Psoas muscle (tissue), 8 donors: ENCODE results near the gene SLC44A1. TPM values are rescaled to one million over a fixed set of nuclear protein-coding genes. Genes with fewer than 3 reads are reported as not detected.

ENCODE experiments used
- ATAC-seq, 4 donors: fragments of 200-7000 bp; cut with Tn5 transposase; one replicate each; pipeline ENCODE4 v1.9.1; 2020; ENCODE audit warnings: moderate library complexity in 3 of 4, mild to moderate bottlenecking in 2 of 4
- DNase-seq, 2 donors: peaks; one replicate each; pipeline ENCODE4 v3.0.0-alpha.2; 2020
- H3K27ac ChIP-seq: fragments of 200-600 bp; one replicate; pipeline ENCODE4 v1.8.0; 2022
- H3K27me3 ChIP-seq, 3 donors: fragments of 200-600 bp in 1 of 3; one replicate each; pipeline versions ENCODE4 v1.6.1 to v1.8.0; 2013 to 2022; ENCODE audit warnings: low read length in 2 of 3, mild to moderate bottlenecking in 2 of 3, moderate library complexity in 1 of 3; ENCODE audit not compliant: insufficient read depth in 3 of 3
- H3K36me3 ChIP-seq, 2 donors: fragments of 200-600 bp in 1 of 2; one replicate each; pipeline versions ENCODE4 v1.6.1 to v1.8.0; 2013 to 2022; ENCODE audit warnings: low read depth in 1 of 2, mild to moderate bottlenecking in 1 of 2, moderate library complexity in 1 of 2; ENCODE audit not compliant: insufficient read depth in 1 of 2
- H3K4me1 ChIP-seq: fragments of 200-600 bp; one replicate; pipeline ENCODE4 v1.8.0; 2022
- H3K4me3 ChIP-seq: fragments of 200-600 bp; one replicate; pipeline ENCODE4 v1.8.0; 2022; ENCODE audit warnings: mild to moderate bottlenecking
- H3K9me3 ChIP-seq: fragments of 200-600 bp; one replicate; pipeline ENCODE4 v1.8.0; 2022
- CTCF ChIP-seq: fragments of 200-600 bp; IDR thresholded peaks from one replicate; pipeline ENCODE4 v1.8.0; 2022; ENCODE audit warnings: antibody characterized with exemption
- WGBS, 3 donors: extraction: QIAGEN DNeasy Blood & Tissue Kit; methylation state at CpG; one replicate each; pipeline versions ENCODE4 v1.1.6 to v1.1.7; 2013; 5-methylcytosine and 5-hydroxymethylcytosine counted together
- intact Hi-C, 2 donors: fragments of 100-400 bp; cut with DNase I; formaldehyde crosslinking; loops; one replicate each; pipeline versions ENCODE4 v1.11.0 to v1.14.2; 2022
- polyA plus RNA-seq, 3 donors: library from polyadenylated mRNA; stranded (reverse); fragments of 200-250 nt; gene quantifications; one replicate each; pipeline ENCODE4 v1.2.3, GENCODE V29; 2013
- total RNA-seq, 4 donors: library from RNA; stranded (reverse); fragmentation: NEBNext Ultra II Directional in 2 of 4; extraction: Animal tissue kit (Norgen Biotek cat#: 25700) in 2 of 4; gene quantifications; one replicate each; pipeline versions ENCODE4 v1.2.1 to v1.2.4, GENCODE V29; 2021 to 2023
- donor health status: healthy with polysubstance abuse.
- donor health status: DM: no; HTN: no; CAD: no; lungs with moderate emphysema.
- donor health status: Bipolar disorder and iron deficiency.
- donor health status: healthy.
- donor health status: DM: yes; HTN: yes; CAD: no.
- donor health status: DM: no; HTN: no; CAD: no.
- donor health status: DM: no; HTN: no; CAD: no.
- donor health status: DM: yes; HTN: yes; CAD: no.

Gene SLC44A1
- total and polyA plus RNA-seq, 7 donors = 3.3 to 18.9 (median 7.0) TPM

DNA sequence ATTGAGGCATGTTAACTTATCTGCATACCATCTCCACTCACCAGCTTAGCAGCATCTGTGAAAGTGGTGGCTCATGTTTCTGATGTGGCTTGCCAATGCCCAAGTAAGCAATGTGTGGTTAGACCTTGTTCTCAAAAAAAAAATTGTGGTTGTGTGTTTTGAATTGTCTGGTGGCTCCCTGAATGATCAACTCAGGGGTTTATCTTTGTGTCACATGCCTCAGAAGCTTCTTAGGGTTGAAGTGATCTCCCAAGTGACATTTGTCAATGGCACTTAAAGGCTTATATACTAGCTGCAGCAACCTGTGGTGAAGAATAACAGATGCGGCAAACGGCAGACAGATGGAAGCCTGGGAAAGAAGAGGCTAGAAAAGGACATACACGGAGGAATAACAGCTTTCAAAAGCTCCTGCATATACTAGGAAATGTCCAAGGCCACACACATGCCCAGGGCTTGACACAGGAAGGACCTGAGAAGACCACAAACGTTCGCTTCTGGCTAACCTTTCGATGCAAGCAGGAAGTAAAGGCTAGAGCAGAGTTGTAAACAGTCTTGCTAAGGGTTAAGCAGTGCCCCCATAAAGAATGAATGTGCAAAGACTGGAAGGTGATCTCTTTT lies 161.2 kb downstream of the SLC44A1 start:
- ATAC-seq = no peak

DNA sequence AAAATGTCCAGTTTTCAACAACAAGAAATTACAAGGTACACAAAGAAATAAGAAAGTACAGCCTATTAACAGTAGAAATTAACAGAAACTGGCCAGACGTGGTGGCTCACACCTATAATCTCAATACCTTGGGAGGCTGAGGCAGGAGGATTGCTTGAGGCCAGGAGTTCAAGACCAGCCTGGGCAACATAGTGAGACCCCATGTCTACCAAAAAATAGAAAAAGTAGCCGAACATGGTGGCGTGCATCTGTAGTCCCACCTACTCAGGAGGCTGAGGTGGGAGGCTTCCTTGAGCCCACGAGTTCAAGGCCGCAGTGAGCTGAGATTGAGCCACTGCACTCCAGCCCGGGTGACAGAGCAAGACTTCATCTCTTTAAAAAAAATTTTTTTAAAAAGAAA lies 161.9 kb downstream of the SLC44A1 start:
- WGBS, 3 donors = 97% methylated on average over 6 of the region's 6 CpGs
- ATAC-seq = no peak

More for the DNA sequence above, 161.2 kb downstream of the SLC44A1 start:
- 42 to 50% (median 47%) methylated on average over 6 of the region's 6 CpGs for WGBS, 3 donors
- Histone ChIP-seq H3K27ac (no peak overlapping the region), H3K4me3 (no peak overlapping the region), H3K4me1 (no peaks in the 10 kb centered on the region), H3K36me3 (no peaks in the 10 kb centered on the region), H3K27me3 (peaks cover 0 to 4% (median 0%) of the 10 kb centered on the region in 3 donors), H3K9me3 (peaks cover 14% of the 10 kb centered on the region)
- no peak for DNase-seq
- TF ChIP-seq CTCF = no peak
- intact Hi-C loops = no loop called here

DNA sequence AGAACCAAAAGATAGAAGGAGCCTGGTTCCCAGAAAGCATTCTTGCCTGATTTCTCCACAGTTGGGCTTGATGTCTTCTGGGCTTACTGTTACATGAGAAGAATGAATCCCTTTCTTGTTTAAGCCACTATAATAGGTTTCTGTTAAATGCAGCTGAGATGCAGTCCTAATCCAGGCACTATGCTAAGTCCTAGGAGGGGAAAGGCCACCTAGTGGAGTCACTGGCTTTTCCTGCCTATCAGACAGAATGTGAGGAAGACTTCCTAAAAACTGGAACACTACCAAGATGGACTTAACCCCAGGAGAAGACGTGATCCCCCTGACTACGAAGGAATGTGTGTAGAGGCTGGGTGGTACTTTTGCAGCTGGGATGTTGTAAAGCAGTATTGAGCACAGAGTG lies 169.1 kb downstream of the SLC44A1 start:
- ATAC-seq = peak in 3 of 4 donors; percentile 30 to 45 (median 30)
- H3K4me3 ChIP-seq = no peak overlapping the region
- no peak for TF ChIP-seq CTCF
- H3K9me3 ChIP-seq = peaks cover 22% of the 10 kb centered on the region
- 12 to 21% (median 19%) methylated on average over 2 of the region's 2 CpGs for WGBS, 3 donors
- H3K36me3 ChIP-seq = no peaks in the 10 kb centered on the region
- DNase-seq = no peak
- H3K4me1 ChIP-seq = no peaks in the 10 kb centered on the region
- no peak overlapping the region for H3K27ac ChIP-seq
- no peaks in the 10 kb centered on the region for H3K27me3 ChIP-seq
- intact Hi-C loops = loop anchor here (2.0 to 10.0 kb wide), 8 partner anchors 166 to 619 kb away; partner anchors contain the start of gene ABCA1 (in 1 of the 2)

More for the DNA sequence above, 161.9 kb downstream of the SLC44A1 start:
- no peak for DNase-seq
- Histone ChIP-seq H3K27ac (no peak overlapping the region), H3K4me1 (no peaks in the 10 kb centered on the region), H3K27me3 (peaks cover 0 to 4% (median 0%) of the 10 kb centered on the region in 3 donors), H3K36me3 (no peaks in the 10 kb centered on the region), H3K9me3 (peaks cover 17% of the 10 kb centered on the region), H3K4me3 (no peak overlapping the region)
- TF ChIP-seq CTCF = no peak
- intact Hi-C loops = no loop called here

- DNase-seq (no peak), ATAC-seq (peak; percentile 66 to 87 (median 76))
- no peaks in the 10 kb centered on the region for H3K27me3 ChIP-seq
- H3K36me3 ChIP-seq = no peaks in the 10 kb centered on the region
- H3K9me3 ChIP-seq = peaks cover 14% of the 10 kb centered on the region
- no peaks in the 10 kb centered on the region for H3K4me1 ChIP-seq
- whole genome bisulfite sequencing, 3 donors = 2 to 4% (median 2%) methylated on average over 6 of the region's 6 CpGs
- TF ChIP-seq CTCF = peak; percentile 90
- no peak overlapping the region for H3K4me3 ChIP-seq
- intact Hi-C loops = loop anchor here (5.0 to 10.0 kb wide), 8 partner anchors 168 to 620 kb away; partner anchors contain the start of gene ABCA1 (in 1 of the 2)
- H3K27ac ChIP-seq = no peak overlapping the region
These were observed 170.7 kb downstream of the SLC44A1 start for GRCh38 chr9:105414947-105415661.
